ENCODE measurements around the gene MXD4.

Gene MXD4, protein sequence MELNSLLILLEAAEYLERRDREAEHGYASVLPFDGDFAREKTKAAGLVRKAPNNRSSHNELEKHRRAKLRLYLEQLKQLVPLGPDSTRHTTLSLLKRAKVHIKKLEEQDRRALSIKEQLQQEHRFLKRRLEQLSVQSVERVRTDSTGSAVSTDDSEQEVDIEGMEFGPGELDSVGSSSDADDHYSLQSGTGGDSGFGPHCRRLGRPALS

DNA sequence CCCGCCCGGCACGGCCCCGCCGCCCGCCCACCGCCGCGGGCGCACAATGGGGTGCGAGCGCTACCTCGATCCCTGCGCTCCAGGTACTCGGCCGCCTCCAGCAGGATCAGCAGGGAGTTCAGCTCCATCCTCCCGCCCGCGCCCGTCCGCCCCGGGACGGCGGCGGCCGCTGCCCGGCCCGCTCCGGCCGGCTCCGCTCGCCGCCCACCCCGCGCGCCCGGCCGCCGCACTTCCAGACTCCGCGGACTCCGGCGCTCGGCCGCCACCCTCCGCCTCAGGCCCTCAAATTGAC lies at the start of gene MXD4:
MXD4 (minus strand) TSS at position 257 of the 292 bp plus-strand sequence; CDS start at position 128, 129 bp downstream.
- peaks cover 8% of the 10 kb centered on the region for H3K36me3 ChIP-seq (ENCODE audit: insufficient read depth, low read length)
- peaks cover 68% of the 10 kb centered on the region for H3K4me1 ChIP-seq (ENCODE audit: insufficient read depth, low read length)
- H3K27ac ChIP-seq (ENCODE audit: low read depth, low read length), result peak within 1 kb of the TSS; percentile 95
- H3K9ac ChIP-seq (ENCODE audit: low read length), result peak within 1 kb of the TSS; percentile 61
- peak within 1 kb of the TSS; percentile 46 to 92 for H3K4me3 ChIP-seq (ENCODE audit: low read depth in 1 of 2, low read length in 2 of 2)
- no peaks in the 10 kb centered on the region for H3K9me3 ChIP-seq (ENCODE audit: low read length)
- no peaks in the 10 kb centered on the region for H3K27me3 ChIP-seq (ENCODE audit: control insufficient read depth in 1 of 2, insufficient read depth in 2 of 2, low read length in 2 of 2)

DNA sequence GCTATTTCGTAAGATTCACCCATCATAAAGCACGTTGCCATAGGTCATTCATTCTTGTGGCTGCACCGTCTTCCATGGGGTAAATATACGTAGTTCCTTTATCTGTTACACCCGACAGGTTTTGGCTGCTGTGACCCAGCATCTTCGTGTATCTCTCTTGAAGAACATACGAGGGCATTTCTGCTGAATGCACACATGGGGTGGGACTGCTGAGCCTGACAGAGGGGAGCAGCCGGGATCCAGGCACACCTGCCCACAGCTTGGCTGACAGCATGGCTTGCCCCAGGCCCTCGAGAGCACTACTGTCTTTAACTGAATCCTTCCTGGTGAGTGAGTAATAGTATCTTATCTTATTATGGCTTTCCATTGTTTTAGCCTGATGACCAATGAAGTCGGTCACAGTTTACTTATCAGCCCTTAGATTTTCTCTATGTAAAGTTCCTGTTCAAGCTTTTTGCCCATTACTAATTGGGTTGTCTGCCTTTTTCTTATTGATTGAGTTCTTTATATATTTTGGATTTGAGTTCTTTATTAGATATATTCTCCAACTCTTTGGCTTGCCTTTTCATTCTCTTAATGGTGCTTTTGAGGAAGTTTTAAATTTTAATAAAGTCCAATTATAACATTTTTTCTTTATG lies 45.0 kb upstream of the MXD4 start:
- Histone ChIP-seq H3K27me3 (ENCODE audit: control insufficient read depth in 1 of 2, insufficient read depth in 2 of 2, low read length in 2 of 2) (no peaks in the 10 kb centered on the region), H3K36me3 (ENCODE audit: insufficient read depth, low read length) (no peaks in the 10 kb centered on the region), H3K9me3 (ENCODE audit: low read length) (no peaks in the 10 kb centered on the region), H3K4me1 (ENCODE audit: insufficient read depth, low read length) (no peaks in the 10 kb centered on the region), H3K9ac (ENCODE audit: low read length) (no peak overlapping the region), H3K4me3 (ENCODE audit: low read depth in 1 of 2, low read length in 2 of 2) (no peak overlapping the region), H3K27ac (ENCODE audit: low read depth, low read length) (no peak overlapping the region)

DNA sequence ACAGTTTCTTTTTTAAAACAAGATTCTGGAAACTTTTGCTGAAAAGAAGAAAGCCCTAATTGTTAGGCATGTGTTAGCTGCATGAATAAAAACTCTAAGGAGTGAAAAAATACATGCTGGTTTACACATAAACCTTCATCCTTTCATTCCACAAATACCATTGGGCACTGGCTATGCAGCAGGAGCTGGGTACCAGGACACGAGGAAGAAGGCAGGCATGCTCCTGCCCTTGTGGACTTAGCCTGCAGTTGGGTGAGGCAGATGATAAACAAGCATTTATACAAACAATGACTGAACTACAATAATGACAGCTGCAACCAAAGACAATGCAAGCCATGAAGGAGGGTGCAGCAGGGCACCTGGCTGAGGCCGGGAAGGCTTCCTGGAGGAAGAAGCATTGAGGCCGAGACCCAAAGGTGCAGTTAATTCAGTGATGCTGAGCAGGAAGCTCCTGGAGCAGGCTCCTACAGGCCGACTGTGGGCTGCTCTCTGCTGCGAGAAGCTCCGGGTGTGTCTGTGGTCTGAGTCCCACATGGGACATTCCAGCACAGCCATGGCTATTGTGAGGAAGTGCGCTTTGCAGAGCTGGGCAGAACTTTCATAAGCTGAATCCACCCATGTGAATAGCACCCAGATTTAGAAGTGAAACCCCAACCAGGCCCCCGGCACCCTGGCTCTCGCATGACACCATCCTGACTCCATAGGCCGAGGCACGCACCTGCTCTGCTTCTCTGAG lies 44.0 kb upstream of the MXD4 start:
- Histone ChIP-seq H3K9me3 (ENCODE audit: low read length) (no peaks in the 10 kb centered on the region), H3K36me3 (ENCODE audit: insufficient read depth, low read length) (no peaks in the 10 kb centered on the region), H3K27ac (ENCODE audit: low read depth, low read length) (no peak overlapping the region), H3K4me3 (ENCODE audit: low read depth in 1 of 2, low read length in 2 of 2) (no peak overlapping the region), H3K27me3 (ENCODE audit: control insufficient read depth in 1 of 2, insufficient read depth in 2 of 2, low read length in 2 of 2) (no peaks in the 10 kb centered on the region), H3K9ac (ENCODE audit: low read length) (no peak overlapping the region), H3K4me1 (ENCODE audit: insufficient read depth, low read length) (no peaks in the 10 kb centered on the region)

DNA sequence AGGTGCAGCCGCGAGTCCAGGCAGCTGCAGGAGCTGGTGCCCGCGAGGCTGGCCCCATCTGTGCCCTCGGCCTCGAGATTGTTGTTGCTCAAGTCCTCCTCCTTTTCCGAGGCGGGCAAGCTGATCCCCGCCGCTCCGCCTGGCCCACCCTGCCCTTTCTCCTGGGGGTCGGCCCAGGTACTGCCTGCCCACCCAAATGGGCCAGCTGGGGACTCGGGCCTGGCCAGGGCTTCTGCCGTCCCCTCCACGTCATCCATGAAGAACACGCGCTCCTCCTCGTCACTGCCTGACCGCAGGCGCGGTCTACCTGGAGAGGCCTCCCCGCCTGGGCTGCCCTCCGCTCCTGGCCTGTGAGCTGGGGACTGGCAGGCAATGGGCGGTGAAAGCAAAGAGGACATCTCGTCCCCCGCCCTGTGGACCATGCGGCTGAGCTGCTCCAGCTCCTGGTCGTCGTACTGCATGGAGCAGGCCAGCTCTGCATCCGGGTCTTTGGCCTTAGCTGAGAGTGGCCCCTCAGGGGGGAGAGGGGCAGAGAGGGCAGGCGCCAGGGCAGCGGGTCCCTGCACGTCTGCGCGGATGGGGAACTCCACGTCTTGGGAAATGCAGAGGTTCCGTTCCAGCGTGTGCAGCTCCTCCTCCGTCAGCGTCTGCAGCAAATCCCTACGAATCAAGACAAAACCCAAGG lies 43.1 kb upstream of the MXD4 start:
- Histone ChIP-seq H3K27me3 (ENCODE audit: control insufficient read depth in 1 of 2, insufficient read depth in 2 of 2, low read length in 2 of 2) (no peaks in the 10 kb centered on the region), H3K4me3 (ENCODE audit: low read depth in 1 of 2, low read length in 2 of 2) (no peak overlapping the region), H3K36me3 (ENCODE audit: insufficient read depth, low read length) (no peaks in the 10 kb centered on the region), H3K4me1 (ENCODE audit: insufficient read depth, low read length) (no peaks in the 10 kb centered on the region), H3K27ac (ENCODE audit: low read depth, low read length) (no peak overlapping the region), H3K9ac (ENCODE audit: low read length) (no peak overlapping the region), H3K9me3 (ENCODE audit: low read length) (no peaks in the 10 kb centered on the region)

DNA sequence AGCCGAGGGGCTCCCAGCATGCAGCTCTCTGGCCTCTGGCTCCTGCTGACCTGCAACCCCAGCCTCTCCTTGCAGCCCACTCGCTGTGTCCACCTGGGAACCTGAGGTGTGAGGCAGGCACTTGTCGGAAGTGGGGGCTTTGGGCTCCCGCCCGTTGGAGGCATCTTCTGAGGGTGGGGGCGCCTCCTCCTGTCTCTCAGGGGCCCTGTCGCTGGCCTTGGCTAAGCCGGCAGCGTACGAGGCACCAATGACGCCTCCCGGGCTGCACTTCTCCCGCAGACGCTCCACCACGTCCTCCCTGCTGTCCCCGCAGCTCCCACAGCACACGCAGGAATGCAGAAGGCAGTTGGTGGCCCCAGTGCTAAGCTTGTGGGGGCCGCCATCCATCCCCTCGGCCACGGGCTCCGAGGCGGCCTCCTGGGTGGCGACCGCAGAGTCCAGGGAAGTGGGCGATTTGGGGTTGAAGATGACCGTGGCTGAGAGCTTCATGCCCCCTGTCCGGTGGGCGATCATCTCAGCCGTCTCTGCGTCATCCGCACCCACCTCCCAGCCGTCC lies 42.5 kb upstream of the MXD4 start:
- Histone ChIP-seq H3K4me3 (ENCODE audit: low read depth in 1 of 2, low read length in 2 of 2) (no peak overlapping the region), H3K9me3 (ENCODE audit: low read length) (no peaks in the 10 kb centered on the region), H3K4me1 (ENCODE audit: insufficient read depth, low read length) (no peaks in the 10 kb centered on the region), H3K9ac (ENCODE audit: low read length) (no peak overlapping the region), H3K36me3 (ENCODE audit: insufficient read depth, low read length) (no peaks in the 10 kb centered on the region), H3K27me3 (ENCODE audit: control insufficient read depth in 1 of 2, insufficient read depth in 2 of 2, low read length in 2 of 2) (no peaks in the 10 kb centered on the region), H3K27ac (ENCODE audit: low read depth, low read length) (no peak overlapping the region)

DNA sequence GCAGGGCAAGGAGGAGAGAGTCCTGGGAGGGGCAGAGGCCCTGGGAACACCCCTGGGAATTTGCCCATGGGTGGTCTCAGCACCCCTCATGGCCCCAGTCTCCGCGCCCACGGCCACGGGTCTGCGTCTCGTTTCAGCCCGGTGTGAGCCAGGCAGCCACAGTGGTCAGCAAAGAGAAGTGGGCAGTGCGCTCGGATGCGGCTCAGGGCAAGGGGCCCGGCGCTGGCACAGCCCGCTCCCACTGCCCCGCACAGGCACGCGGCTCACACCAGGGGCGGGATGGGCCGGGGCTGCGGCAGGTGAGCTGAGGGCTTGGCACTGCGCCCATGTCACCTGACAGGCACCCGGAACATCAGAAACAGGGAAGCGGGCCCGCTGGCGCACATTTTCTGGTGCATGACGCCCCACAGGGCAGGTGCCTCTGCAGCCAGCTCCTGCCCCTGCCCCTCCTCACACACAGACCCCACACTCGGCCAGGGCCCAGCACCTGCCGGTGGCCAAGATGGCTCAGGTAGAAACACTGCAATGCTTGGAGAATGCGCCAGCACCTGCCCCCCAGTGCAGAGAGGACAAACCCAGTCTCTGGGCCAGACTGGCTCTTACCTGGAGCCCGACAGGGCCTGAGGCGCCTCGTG lies 41.9 kb upstream of the MXD4 start:
- no peak overlapping the region for H3K4me3 ChIP-seq (ENCODE audit: low read depth in 1 of 2, low read length in 2 of 2)
- H3K9ac ChIP-seq (ENCODE audit: low read length), result no peak overlapping the region
- H3K27me3 ChIP-seq (ENCODE audit: control insufficient read depth in 1 of 2, insufficient read depth in 2 of 2, low read length in 2 of 2), result no peaks in the 10 kb centered on the region
- no peaks in the 10 kb centered on the region for H3K9me3 ChIP-seq (ENCODE audit: low read length)
- H3K27ac ChIP-seq (ENCODE audit: low read depth, low read length), result no peak overlapping the region
- H3K36me3 ChIP-seq (ENCODE audit: insufficient read depth, low read length), result no peaks in the 10 kb centered on the region
- H3K4me1 ChIP-seq (ENCODE audit: insufficient read depth, low read length), result no peaks in the 10 kb centered on the region

DNA sequence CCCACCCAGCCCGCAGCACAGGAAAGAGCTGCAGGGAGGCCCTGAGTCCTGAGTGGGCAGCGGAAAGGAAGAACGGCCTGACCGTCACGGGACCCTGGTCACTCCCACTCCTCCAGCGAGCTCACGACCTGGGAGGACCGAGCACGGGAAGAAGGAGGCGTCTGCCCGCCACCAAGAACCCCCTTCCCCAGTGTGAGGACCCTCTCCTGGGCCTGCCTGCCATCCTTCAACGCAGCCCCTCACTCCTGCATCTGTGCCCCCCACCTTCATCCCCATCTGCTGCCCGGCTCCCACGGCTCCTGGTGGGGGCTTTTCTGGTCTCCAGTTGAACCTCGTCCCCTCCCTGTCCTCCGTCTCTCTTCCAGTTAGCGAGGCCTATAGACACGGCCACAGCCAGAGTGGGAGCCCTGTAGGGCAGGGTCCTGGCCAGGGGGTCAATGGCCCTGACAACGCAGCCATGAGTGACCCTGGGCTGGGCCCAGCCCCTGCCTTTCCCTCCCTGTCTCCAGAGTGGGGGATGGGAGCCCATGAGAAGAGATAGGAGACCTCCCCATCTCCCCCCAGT lies 41.3 kb upstream of the MXD4 start:
- H3K9ac ChIP-seq (ENCODE audit: low read length), result no peak overlapping the region
- no peak overlapping the region for H3K27ac ChIP-seq (ENCODE audit: low read depth, low read length)
- no peaks in the 10 kb centered on the region for H3K4me1 ChIP-seq (ENCODE audit: insufficient read depth, low read length)
- no peaks in the 10 kb centered on the region for H3K27me3 ChIP-seq (ENCODE audit: control insufficient read depth in 1 of 2, insufficient read depth in 2 of 2, low read length in 2 of 2)
- no peaks in the 10 kb centered on the region for H3K9me3 ChIP-seq (ENCODE audit: low read length)
- H3K4me3 ChIP-seq (ENCODE audit: low read depth in 1 of 2, low read length in 2 of 2), result no peak overlapping the region
- no peaks in the 10 kb centered on the region for H3K36me3 ChIP-seq (ENCODE audit: insufficient read depth, low read length)

DNA sequence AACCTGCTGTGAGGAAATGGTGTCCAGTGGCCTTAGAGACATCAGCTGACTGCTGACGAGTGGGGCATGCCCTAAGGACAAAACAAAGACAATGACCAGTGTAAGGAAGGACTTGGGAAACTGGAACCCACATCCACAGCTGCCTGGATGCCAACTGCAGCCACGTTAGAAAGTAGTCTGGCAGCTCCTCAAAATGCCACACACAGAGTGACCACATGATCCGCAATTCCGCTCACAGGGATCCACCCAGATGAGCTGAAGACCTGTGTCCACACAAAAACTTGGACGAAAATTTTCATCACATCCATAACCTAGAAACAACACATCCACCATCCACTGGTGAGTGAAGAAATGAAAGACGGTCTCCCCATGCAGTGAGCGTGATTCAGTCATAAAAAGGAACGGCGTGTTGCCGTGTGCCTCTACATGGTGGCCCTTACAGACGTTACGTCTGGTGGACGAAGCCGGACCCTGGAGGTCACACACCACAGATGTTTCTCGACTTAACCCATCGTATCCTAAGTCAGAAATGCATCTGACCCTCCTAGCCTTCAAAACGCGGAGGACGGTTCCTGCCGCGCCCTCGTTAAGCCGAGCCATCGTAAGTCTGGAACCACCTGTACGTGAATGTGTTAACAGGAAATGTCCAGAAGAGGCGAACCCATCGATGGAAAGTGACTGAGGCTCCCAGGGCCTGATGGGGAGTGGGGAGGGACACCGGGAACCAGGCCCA lies 40.6 kb upstream of the MXD4 start:
- no peak overlapping the region for H3K9ac ChIP-seq (ENCODE audit: low read length)
- H3K36me3 ChIP-seq (ENCODE audit: insufficient read depth, low read length), result no peaks in the 10 kb centered on the region
- no peaks in the 10 kb centered on the region for H3K9me3 ChIP-seq (ENCODE audit: low read length)
- no peaks in the 10 kb centered on the region for H3K27me3 ChIP-seq (ENCODE audit: control insufficient read depth in 1 of 2, insufficient read depth in 2 of 2, low read length in 2 of 2)
- H3K4me3 ChIP-seq (ENCODE audit: low read depth in 1 of 2, low read length in 2 of 2), result no peak overlapping the region
- H3K4me1 ChIP-seq (ENCODE audit: insufficient read depth, low read length), result no peaks in the 10 kb centered on the region
- no peak overlapping the region for H3K27ac ChIP-seq (ENCODE audit: low read depth, low read length)

DNA sequence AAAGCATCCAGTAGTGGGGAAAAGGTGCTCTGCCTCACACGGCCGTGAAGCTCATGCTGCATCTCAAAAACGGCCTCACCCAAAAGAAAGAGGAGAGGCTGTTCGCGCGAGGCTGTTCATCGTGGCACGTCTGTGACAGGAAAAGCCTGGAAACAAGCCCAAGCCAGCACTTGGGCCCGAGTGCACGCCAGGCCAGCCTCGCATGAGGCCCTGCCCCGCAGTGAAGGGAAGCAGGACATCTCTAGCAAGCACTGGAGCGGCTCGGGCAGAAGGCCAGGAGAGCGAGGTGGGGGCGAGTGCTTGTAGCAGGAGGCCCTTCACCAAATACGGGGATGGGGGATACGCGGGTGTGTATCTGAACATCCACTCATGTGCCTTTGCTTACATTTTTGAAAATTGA lies 39.9 kb upstream of the MXD4 start:
- H3K9ac ChIP-seq (ENCODE audit: low read length), result no peak overlapping the region
- no peak overlapping the region for H3K4me3 ChIP-seq (ENCODE audit: low read depth in 1 of 2, low read length in 2 of 2)
- no peak overlapping the region for H3K27ac ChIP-seq (ENCODE audit: low read depth, low read length)
- H3K9me3 ChIP-seq (ENCODE audit: low read length), result no peaks in the 10 kb centered on the region
- H3K4me1 ChIP-seq (ENCODE audit: insufficient read depth, low read length), result no peaks in the 10 kb centered on the region
- H3K36me3 ChIP-seq (ENCODE audit: insufficient read depth, low read length), result no peaks in the 10 kb centered on the region
- no peaks in the 10 kb centered on the region for H3K27me3 ChIP-seq (ENCODE audit: control insufficient read depth in 1 of 2, insufficient read depth in 2 of 2, low read length in 2 of 2)

DNA sequence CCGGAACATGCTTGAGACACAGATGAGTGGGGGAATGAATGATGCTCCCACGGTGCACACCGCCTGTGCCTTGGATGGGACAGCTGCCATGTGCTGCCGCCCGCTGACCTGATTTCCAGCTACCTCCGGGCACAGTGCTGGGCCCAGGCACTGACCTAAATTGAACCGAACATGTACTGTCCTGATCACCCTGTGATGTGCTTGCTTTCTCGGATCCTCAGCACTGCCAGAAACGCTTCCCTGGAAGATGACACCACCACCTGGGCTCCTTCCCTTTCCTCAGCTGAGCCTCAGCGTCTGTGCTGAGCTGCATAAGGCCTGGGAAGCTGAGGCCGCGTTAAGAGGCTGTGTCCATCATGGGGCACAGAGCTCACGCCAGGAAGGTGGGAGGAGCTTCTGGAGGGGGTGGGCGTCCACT lies 39.3 kb upstream of the MXD4 start:
- Histone ChIP-seq H3K36me3 (ENCODE audit: insufficient read depth, low read length) (no peaks in the 10 kb centered on the region), H3K27me3 (ENCODE audit: control insufficient read depth in 1 of 2, insufficient read depth in 2 of 2, low read length in 2 of 2) (no peaks in the 10 kb centered on the region), H3K9ac (ENCODE audit: low read length) (no peak overlapping the region), H3K9me3 (ENCODE audit: low read length) (no peaks in the 10 kb centered on the region), H3K4me3 (ENCODE audit: low read depth in 1 of 2, low read length in 2 of 2) (no peak overlapping the region), H3K4me1 (ENCODE audit: insufficient read depth, low read length) (no peaks in the 10 kb centered on the region), H3K27ac (ENCODE audit: low read depth, low read length) (no peak overlapping the region)
